Measurements from ENCODE around the gene ZCCHC10.
A peak's percentile ranks its signal among the peaks of the same experiment; 100 is the strongest.
"Not testable (repeated sequence)": the region's sequence is repeated elsewhere in the genome, so short reads cannot be mapped to it uniquely, and the experiment has no call there.

The ZCCHC10 gene

DNA sequence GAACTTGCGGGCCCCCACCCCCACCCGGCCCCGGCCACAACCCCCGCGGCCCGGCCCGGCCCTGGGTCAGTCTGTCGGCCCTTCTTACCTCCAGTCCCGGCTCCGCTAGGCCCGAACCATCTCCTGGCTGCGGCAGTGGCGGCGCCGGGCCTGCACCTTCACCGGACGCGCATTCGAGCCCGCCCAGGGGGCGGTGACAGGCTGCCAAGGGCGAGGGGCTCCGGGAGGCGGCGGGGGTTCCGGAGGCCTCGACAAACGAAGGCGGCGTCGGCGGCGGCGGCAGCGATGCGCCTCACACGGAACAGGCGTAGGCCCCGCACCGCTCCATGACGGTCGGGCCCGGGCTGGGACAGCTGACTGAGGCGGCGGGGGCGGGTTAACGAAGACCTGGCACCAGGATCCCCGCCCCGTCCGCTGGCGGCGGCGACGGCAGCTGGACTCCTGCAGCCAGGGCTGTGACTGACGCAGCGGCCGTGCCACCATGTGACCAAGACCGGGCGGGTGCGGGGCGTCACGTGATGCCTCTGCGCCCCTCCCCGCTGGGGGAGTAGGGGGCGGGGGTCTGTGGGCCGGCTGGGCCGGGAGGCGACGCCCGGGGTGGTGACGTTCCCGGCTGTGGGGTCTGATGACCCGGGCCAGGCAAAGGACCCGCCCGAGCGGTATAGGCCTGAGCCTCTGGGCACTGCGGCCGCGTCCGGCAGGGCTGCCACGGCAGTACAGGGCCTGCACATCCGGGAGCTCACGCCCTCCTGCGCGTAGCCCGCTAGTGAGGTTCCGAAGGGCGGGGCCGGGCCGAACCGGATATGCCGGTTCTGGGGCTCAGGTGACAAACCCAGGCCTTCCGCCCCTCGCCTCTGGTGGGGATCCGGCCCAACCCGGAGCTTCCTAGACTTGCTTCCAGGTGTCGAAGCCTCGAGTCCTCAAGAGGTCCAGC, 62.9 kb downstream of the ZCCHC10 start, which contains the start of gene AFF4:
TSS of gene AFF4 (minus strand) at position 464 of the 934 bp plus-strand sequence. CDS start 26,445 bp downstream, outside the sequence.
- no peak for TF ChIP-seq CTCF (IDR thresholded peaks at IDR 0.05; ENCODE audit: insufficient read depth, low read length, poor library complexity, severe bottlenecking)
- no peaks in the 10 kb centered on the region; the same call in 1 of the 2 replicates for H3K36me3 ChIP-seq (ENCODE audit: control insufficient read depth, insufficient read depth, low read length)
- no peaks in the 10 kb centered on the region for H3K27me3 ChIP-seq (replicated peaks; ENCODE audit: control insufficient read depth, insufficient read depth, low read length)
- peak; percentile 97 for DNase-seq (ENCODE audit: extremely low read depth, insufficient read length)
- H3K4me3 ChIP-seq (replicated peaks; ENCODE audit: low read depth, low read length): peak within 1 kb of the TSS; percentile 67

GRCh38 chr5:132962429-132963021, 63.8 kb downstream of the ZCCHC10 start:
- TF ChIP-seq CTCF (IDR thresholded peaks at IDR 0.05; ENCODE audit: insufficient read depth, low read length, poor library complexity, severe bottlenecking): no peak
- H3K4me3 ChIP-seq (replicated peaks; ENCODE audit: low read depth, low read length): peak overlapping the region; percentile 67
- peak; percentile 25 for DNase-seq (ENCODE audit: extremely low read depth, insufficient read length)
- H3K27me3 ChIP-seq (replicated peaks; ENCODE audit: control insufficient read depth, insufficient read depth, low read length): no peaks in the 10 kb centered on the region
- no peaks in the 10 kb centered on the region; the same call in 1 of the 2 replicates for H3K36me3 ChIP-seq (ENCODE audit: control insufficient read depth, insufficient read depth, low read length)

DNA sequence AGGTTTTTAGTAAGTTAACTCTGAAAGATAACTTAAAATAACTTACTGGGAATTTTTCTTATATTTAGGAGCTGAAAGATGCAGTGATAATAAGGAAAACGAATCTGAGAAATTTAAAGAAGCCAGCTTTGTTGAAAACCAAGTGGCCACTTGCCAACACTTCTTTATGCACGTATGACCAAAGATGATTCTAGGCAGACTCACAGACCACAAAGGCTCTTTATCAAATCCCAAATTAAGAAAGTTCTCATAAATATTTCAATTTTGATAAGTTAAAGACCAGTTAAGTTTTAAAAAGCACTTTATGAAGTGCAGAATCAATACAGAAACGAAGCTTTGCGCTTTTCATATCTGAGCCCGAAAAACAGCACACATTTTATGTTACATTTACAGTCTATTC, 64.5 kb downstream of the ZCCHC10 start:
- no peak for TF ChIP-seq CTCF (IDR thresholded peaks at IDR 0.05; ENCODE audit: insufficient read depth, low read length, poor library complexity, severe bottlenecking)
- peak overlapping the region; percentile 67 for H3K4me3 ChIP-seq (replicated peaks; ENCODE audit: low read depth, low read length)
- no peak for DNase-seq (ENCODE audit: extremely low read depth, insufficient read length)
- H3K27me3 ChIP-seq (replicated peaks; ENCODE audit: control insufficient read depth, insufficient read depth, low read length): no peaks in the 10 kb centered on the region
- H3K36me3 ChIP-seq (ENCODE audit: control insufficient read depth, insufficient read depth, low read length): no peaks in the 10 kb centered on the region; the same call in 1 of the 2 replicates

GRCh38 chr5:132961123-132961815, 65.1 kb downstream of the ZCCHC10 start:
- H3K4me3 ChIP-seq (replicated peaks; ENCODE audit: low read depth, low read length): peak overlapping the region; percentile 67
- H3K36me3 ChIP-seq (ENCODE audit: control insufficient read depth, insufficient read depth, low read length); DNase-seq (ENCODE audit: extremely low read depth, insufficient read length); H3K27me3 ChIP-seq (replicated peaks; ENCODE audit: control insufficient read depth, insufficient read depth, low read length): not testable (repeated sequence)

- not testable (repeated sequence) for H3K36me3 ChIP-seq (ENCODE audit: control insufficient read depth, insufficient read depth, low read length); H3K27me3 ChIP-seq (replicated peaks; ENCODE audit: control insufficient read depth, insufficient read depth, low read length); H3K4me3 ChIP-seq (replicated peaks; ENCODE audit: low read depth, low read length); DNase-seq (ENCODE audit: extremely low read depth, insufficient read length)
Measured at GRCh38 chr5:132956166-132956799, 70.1 kb downstream of the ZCCHC10 start.

GRCh38 chr5:132953710-132954109, 72.6 kb downstream of the ZCCHC10 start:
- Histone ChIP-seq H3K4me3 (replicated peaks; ENCODE audit: low read depth, low read length) (no peak overlapping the region), H3K27me3 (replicated peaks; ENCODE audit: control insufficient read depth, insufficient read depth, low read length) (no peaks in the 10 kb centered on the region), H3K36me3 (ENCODE audit: control insufficient read depth, insufficient read depth, low read length) (peaks cover 6% of the 10 kb centered on the region)
- no peak for DNase-seq (ENCODE audit: extremely low read depth, insufficient read length)
- TF ChIP-seq CTCF (IDR thresholded peaks at IDR 0.05; ENCODE audit: insufficient read depth, low read length, poor library complexity, severe bottlenecking): no peak

All from GM06990 (cell line).